HEK293T (cell line): ENCODE results near the gene PRKCH.
A peak's percentile ranks its signal among the peaks of the same experiment; 100 is the strongest.

Experiments used
- CTCF ChIA-PET: fragments of 350-600 bp; formaldehyde crosslinking; extraction: SDS; loops from one replicate; lab custom pipeline; 2021; ENCODE audit warnings: antibody characterized with exemption, inconsistent platforms; lab: Yijun Ruan, JAX
- POLR2A ChIA-PET: fragments of 350-600 bp; formaldehyde crosslinking; extraction: SDS; loops from one replicate; lab custom pipeline; 2020; ENCODE audit warnings: antibody characterized with exemption, inconsistent platforms; lab: Yijun Ruan, JAX
- DNase-seq: peaks from one replicate; pipeline ENCODE4 v3.0.0; 2012; ENCODE audit warnings: mixed read lengths; ENCODE audit errors: extremely low spot score
- ARNT ChIP-seq: fragments of 450-650 bp; IDR thresholded peaks from 2 replicates; pipeline ENCODE4 v1.6.1; 2017; ENCODE audit warnings: mild to moderate bottlenecking
- BHLHE40 ChIP-seq: fragments of 450-650 bp; IDR thresholded peaks from 2 replicates; pipeline ENCODE4 v1.6.1; 2016; ENCODE audit warnings: mild to moderate bottlenecking, moderate library complexity, borderline replicate concordance
- CTBP1 ChIP-seq: fragments of 450-650 bp; IDR thresholded peaks from 2 replicates; pipeline ENCODE4 v1.6.1; 2016; ENCODE audit warnings: borderline replicate concordance
- ELF4 ChIP-seq: fragments of 450-650 bp; IDR thresholded peaks from 2 replicates; pipeline ENCODE4 v1.6.1; 2017; ENCODE audit warnings: antibody characterized with exemption
- FOXA1 ChIP-seq: fragments of 450-650 bp; IDR thresholded peaks from 2 replicates; pipeline ENCODE4 v1.6.1; 2016; ENCODE audit warnings: mild to moderate bottlenecking
- FOXK2 ChIP-seq: fragments of 450-650 bp; IDR thresholded peaks from 2 replicates; pipeline ENCODE4 v1.6.1; 2016; ENCODE audit warnings: mild to moderate bottlenecking
- FOXM1 ChIP-seq: fragments of 450-650 bp; IDR thresholded peaks from 2 replicates; pipeline ENCODE4 v1.6.1; 2017; ENCODE audit warnings: mild to moderate bottlenecking, borderline replicate concordance
- HDGF ChIP-seq: fragments of 450-650 bp; IDR thresholded peaks from 2 replicates; pipeline ENCODE4 v1.6.1; 2017; ENCODE audit warnings: antibody characterized with exemption, borderline replicate concordance
- L3MBTL2 ChIP-seq: fragments of 450-650 bp; conservative IDR thresholded peaks from 2 replicates; pipeline ENCODE4 v1.6.1; 2016; ENCODE audit warnings: mild to moderate bottlenecking
- LEF1 ChIP-seq: fragments of 450-650 bp; IDR thresholded peaks from 2 replicates; pipeline ENCODE4 v1.6.1; 2017; ENCODE audit warnings: mild to moderate bottlenecking, borderline replicate concordance
- NFRKB ChIP-seq: fragments of 450-650 bp; IDR thresholded peaks from 2 replicates; pipeline ENCODE4 v1.6.1; 2016; ENCODE audit warnings: mild to moderate bottlenecking, moderate library complexity
- SP1 ChIP-seq: fragments of 450-650 bp; IDR thresholded peaks from 2 replicates; pipeline ENCODE4 v1.6.1; 2017
- SUZ12 ChIP-seq: fragments of 450-650 bp; IDR thresholded peaks from 2 replicates; pipeline ENCODE4 v1.6.1; 2016; ENCODE audit warnings: mild to moderate bottlenecking
- TARDBP ChIP-seq: fragments of 450-650 bp; IDR thresholded peaks from 2 replicates; pipeline ENCODE4 v1.6.1; 2016
- ZNF384 ChIP-seq: fragments of 450-650 bp; IDR thresholded peaks from 2 replicates; pipeline ENCODE4 v1.6.1; 2016
- TF ChIP-seq, protein P1 (sequence below): fragments of 450-650 bp; IDR thresholded peaks from 2 replicates; pipeline ENCODE4 v1.6.1; 2016

The PRKCH gene

DNA sequence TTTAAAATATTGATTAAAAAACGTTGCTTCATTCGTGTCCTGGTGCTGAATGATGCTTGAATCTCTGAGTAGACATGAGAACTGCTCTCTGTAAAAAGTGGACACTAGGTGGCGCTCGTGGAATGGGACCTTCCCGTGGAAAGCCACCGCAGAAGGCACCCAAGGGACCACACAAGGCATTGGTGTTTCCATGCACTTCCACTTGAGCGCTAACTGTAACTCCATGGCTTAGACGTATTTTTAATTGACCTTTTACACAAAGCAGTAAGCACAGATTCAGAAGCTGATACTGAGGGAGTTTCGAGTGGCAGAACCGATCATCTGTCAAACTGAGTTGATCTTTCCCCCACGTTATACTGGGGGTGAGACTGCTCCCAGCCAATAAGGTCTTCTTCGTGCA is 135.3 kb downstream of the PRKCH start:
- no peak for TF ChIP-seq HDGF
- ChIA-PET CTCF (no interaction called here), POLR2A (no interaction called here)
- peak; percentile 79 for DNase-seq

GRCh38 chr14:61458766-61459165 is 137.4 kb downstream of the PRKCH start:
- ChIA-PET POLR2A (no interaction called here), CTCF (no interaction called here)
- DNase-seq: no peak
- TF ChIP-seq FOXA1 (no peak), ZNF384 (no peak), SUZ12 (no peak), L3MBTL2 (no peak), FOXK2 (no peak), BHLHE40 (no peak), FOXM1 (no peak), NFRKB (no peak), SP1 (no peak), ARNT (no peak), ELF4 (no peak), TARDBP (no peak), HDGF (no peak), CTBP1 (no peak), LEF1 (no peak)
- TF ChIP-seq, protein P1, sequence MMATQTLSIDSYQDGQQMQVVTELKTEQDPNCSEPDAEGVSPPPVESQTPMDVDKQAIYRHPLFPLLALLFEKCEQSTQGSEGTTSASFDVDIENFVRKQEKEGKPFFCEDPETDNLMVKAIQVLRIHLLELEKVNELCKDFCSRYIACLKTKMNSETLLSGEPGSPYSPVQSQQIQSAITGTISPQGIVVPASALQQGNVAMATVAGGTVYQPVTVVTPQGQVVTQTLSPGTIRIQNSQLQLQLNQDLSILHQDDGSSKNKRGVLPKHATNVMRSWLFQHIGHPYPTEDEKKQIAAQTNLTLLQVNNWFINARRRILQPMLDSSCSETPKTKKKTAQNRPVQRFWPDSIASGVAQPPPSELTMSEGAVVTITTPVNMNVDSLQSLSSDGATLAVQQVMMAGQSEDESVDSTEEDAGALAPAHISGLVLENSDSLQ: no peak

DNA sequence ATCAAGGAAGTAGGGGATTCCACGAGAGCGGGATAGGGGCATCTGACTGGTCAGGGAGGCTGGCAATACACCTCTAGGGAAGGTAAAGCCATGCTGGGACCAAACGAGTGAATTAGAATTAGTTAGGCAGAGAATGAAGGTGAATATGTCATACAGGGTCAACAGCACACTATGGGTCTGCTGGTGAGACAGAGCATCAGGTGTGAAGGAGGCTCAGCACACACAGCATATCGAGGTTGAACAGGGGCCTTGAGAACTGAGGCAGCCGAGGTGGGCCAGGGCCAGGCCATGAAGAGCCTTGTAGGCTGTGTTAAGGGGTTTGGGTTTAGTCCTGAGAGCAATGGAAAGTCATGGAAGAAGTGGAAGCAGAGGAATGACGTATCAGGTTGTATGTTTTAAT is 137.8 kb downstream of the PRKCH start:
- CTCF ChIA-PET: interaction anchor here (2.6 kb wide), 1 partner anchor 379 kb away, joined by 8 read pairs; no protein-coding TSS in a partner anchor
- POLR2A ChIA-PET: no interaction called here
- DNase-seq: no peak
- no peak for TF ChIP-seq FOXM1
- no peak for TF ChIP-seq FOXK2

- TF ChIP-seq LEF1 (no peak), L3MBTL2 (no peak), NFRKB (no peak), ELF4 (no peak), CTBP1 (no peak), SUZ12 (no peak), FOXM1 (no peak), ARNT (no peak), SP1 (no peak), ZNF384 (no peak), FOXA1 (no peak)
- TF ChIP-seq, protein P1: no peak
- DNase-seq: no peak
Observed at GRCh38 chr14:61460063-61460462, 138.7 kb downstream of the PRKCH start.

DNA sequence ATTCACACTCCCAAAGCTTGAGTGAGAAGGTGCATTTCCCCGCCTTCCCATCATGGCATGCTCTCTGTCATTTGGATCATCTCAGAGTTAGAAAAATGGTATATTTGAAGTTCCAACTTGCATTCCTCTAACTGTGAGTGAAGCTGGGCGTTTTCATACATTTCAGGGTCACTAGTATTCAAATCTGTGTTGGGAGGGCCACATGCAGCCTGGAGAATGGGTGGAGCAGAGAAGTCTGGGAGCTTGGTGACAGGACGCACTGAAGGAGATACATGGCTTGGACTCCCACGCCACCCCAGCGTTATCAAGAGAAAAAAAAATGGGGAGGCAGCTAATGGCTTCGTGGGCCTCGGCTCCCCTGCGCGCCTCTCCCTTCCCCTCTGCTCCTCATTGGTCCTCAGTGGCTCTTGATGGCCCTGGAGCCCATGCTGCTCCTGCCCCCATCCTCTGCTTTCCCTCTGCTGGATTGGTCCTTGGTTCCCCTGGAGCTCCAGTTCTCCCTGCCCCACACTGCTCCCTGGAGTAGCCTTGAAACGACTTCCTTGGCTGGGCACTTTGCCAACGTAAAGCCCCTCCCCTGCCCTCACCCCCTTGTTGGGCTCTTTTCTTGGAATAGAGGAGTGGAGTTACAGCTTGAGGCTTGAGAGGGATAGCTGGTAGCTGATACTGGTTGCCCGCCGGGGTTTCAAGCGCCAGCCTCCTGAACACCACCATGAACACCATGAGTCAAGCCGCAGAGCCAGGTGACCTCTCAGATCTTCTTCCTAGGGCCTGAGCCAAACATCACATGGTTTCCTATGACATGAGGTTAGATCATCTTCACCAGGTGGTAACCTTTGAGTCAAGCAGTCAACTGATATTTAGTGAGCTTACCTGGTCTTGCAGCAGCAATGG is 139.6 kb downstream of the PRKCH start:
- TF ChIP-seq NFRKB: no peak
- no peak for TF ChIP-seq ELF4
- TF ChIP-seq TARDBP: no peak
- POLR2A ChIA-PET: interaction anchor here (1.7 kb wide), 1 partner anchor 301 kb away, joined by 5 read pairs; the partner anchor contains the start of gene SNAPC1
- CTCF ChIA-PET: interaction anchor here (0.6 to 2.6 kb wide), 3 partner anchors 17 to 405 kb away, joined by 3 to 8 read pairs (median 7); no protein-coding TSS in a partner anchor
- no peak for DNase-seq

More at GRCh38 chr14:61460063-61460462, 138.7 kb downstream of the PRKCH start:
- CTCF ChIA-PET: interaction anchor here (2.6 kb wide), 1 partner anchor 378 kb away, joined by 8 read pairs; no protein-coding TSS in a partner anchor
- POLR2A ChIA-PET: interaction anchor here (1.7 kb wide), 1 partner anchor 302 kb away, joined by 5 read pairs; the partner anchor contains the start of gene SNAPC1

GRCh38 chr14:61461808-61462275 is 140.5 kb downstream of the PRKCH start:
- ChIA-PET POLR2A (interaction anchor here (1.7 kb wide), 1 partner anchor 300 kb away, joined by 5 read pairs; the partner anchor contains the start of gene SNAPC1), CTCF (interaction anchor here (2.6 kb wide), 1 partner anchor 376 kb away, joined by 8 read pairs; no protein-coding TSS in a partner anchor)
- DNase-seq: peak; percentile 67

More at GRCh38 chr14:61461808-61462275, 140.5 kb downstream of the PRKCH start:
- TF ChIP-seq ELF4 (no peak), FOXK2 (no peak), CTBP1 (no peak), FOXM1 (no peak), SUZ12 (no peak), FOXA1 (no peak), TARDBP (no peak), ARNT (no peak), L3MBTL2 (no peak), LEF1 (no peak), SP1 (no peak), HDGF (no peak), BHLHE40 (no peak), ZNF384 (no peak)
- TF ChIP-seq, protein P1: no peak
